ENCODE measurements around the gene DNMT3A. TPM values are rescaled to one million over a fixed set of nuclear protein-coding genes. Genes with fewer than 3 reads are reported as not detected.

The DNMT3A gene
- total and polyA plus RNA-seq, 2 donors (not counting 3 experiments of a cell fraction or from before 2014, with no cell fraction given), result 23.3 to 71.7 TPM

DNA sequence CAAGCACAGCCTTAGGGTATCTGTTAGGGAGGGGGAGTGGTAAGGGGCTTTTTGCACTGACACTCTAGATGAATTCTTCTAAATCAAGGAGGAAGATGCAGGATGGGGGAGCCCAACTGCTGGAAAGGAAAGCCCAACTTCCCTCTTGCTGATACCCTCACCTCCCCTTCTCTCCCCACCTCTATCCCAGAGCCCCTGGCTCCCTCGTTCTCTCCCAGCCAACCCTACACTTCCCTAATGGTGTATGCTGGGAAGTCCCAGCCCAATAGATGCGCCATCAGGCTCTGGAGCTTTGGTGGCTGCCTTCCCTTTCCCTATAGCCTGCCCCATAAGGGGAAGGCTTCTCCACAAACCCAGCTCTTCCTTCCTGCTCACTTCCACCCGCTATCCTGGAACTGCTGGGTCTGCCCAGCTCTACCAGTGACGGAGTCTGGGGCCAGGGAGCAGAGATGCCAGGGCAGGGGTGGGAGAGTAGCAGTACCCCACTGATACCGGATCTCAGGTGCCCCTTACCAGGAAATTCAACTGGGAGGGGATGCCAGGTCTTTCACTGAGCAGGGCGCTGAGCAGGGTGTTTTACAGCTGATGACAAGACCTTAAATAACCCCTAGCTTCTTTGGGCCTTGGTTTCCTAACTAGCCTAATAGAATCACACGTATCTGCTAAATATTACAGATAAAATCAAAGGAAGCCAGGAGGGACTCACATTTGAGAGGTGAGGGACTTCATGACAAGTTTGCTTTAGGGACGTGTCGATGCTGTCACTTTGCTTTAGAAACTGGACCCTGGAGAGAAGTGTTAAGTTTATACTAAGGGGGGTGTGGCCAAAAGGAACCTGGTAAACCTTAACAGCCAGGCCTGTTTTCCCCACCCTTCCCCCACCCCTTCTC is 82.6 kb downstream of the DNMT3A start:
- FAIRE-seq (no peak), DNase-seq (ENCODE audit: low read depth, low spot score) (no peak)
- H3K4me1 ChIP-seq (ENCODE audit: control insufficient read depth, extremely low read depth, insufficient read depth, low read length), result no peaks in the 10 kb centered on the region
- H2AFZ ChIP-seq (ENCODE audit: low read depth, low read length), result no peak overlapping the region
- no peaks in the 10 kb centered on the region for H3K27me3 ChIP-seq (ENCODE audit: control insufficient read depth in 2 of 2, insufficient read depth in 2 of 2, low read length in 2 of 2)
- TF ChIP-seq GATA2 (IDR thresholded peaks at IDR 0.05; ENCODE audit: insufficient read depth, insufficient read length, low read depth, low read length) (no peak), POLR2A (IDR thresholded peaks at IDR 0.05; ENCODE audit: low read depth, low read length) (no peak), MYC (IDR thresholded peaks at IDR 0.05; ENCODE audit: low read depth, low read length) (no peak), JUN (IDR thresholded peaks at IDR 0.05; ENCODE audit: borderline replicate concordance, insufficient read depth, insufficient read length, low read depth) (no peak)
- dilution Hi-C loops (cut with MboI; ENCODE audit: extremely low pct_ligation_motif_present, low sequenced_read_pairs) (no loop called here), intact Hi-C loops (cut with micrococcal nuclease) (no loop called here)
- ChIA-PET POLR2A (no interaction called here), CTCF (interaction anchor here (1.5 to 2.0 kb wide), 2 partner anchors 9 to 34 kb away, joined by 3 to 7 read pairs; no protein-coding TSS in a partner anchor)
- BruUV-seq (replicated peaks), result no TSS peak
- no peaks in the 10 kb centered on the region for H3K9me1 ChIP-seq (replicated peaks; ENCODE audit: control insufficient read depth, extremely low read depth, insufficient read depth, low read length)
- H3K4me2 ChIP-seq (ENCODE audit: insufficient read depth, low read length), result no peak overlapping the region
- no peak overlapping the region for H3K9ac ChIP-seq (replicated peaks; ENCODE audit: extremely low read depth, insufficient read depth, low read length)
- H3K27ac ChIP-seq (ENCODE audit: insufficient read depth, low read depth, low read length), result no peak overlapping the region
- no peaks in the 10 kb centered on the region for H4K20me1 ChIP-seq (replicated peaks; ENCODE audit: control insufficient read depth, extremely low read depth, insufficient read depth, low read length)
- H3K36me3 ChIP-seq (ENCODE audit: control insufficient read depth in 2 of 2, extremely low read depth in 1 of 2, insufficient read depth in 2 of 2, low read length in 2 of 2), result peaks cover 0 to 2% of the 10 kb centered on the region in 2 experiments
- H3K4me3 ChIP-seq (replicated peaks in 1 of 3; ENCODE audit: insufficient read depth in 1 of 3, low read depth in 1 of 3, low read length in 3 of 3), result no peak overlapping the region
- no peaks in the 10 kb centered on the region for H3K9me3 ChIP-seq (replicated peaks; ENCODE audit: control insufficient read depth, insufficient read depth, low read length)
- H3K79me2 ChIP-seq (ENCODE audit: control insufficient read depth, insufficient read depth, low read length), result no peaks in the 10 kb centered on the region

- no peak overlapping the region for H3K4me2 ChIP-seq (ENCODE audit: insufficient read depth, low read length)
- H3K4me1 ChIP-seq (ENCODE audit: control insufficient read depth, extremely low read depth, insufficient read depth, low read length), result peaks cover 1% of the 10 kb centered on the region
- BruUV-seq (replicated peaks), result no TSS peak
- no peak for TF ChIP-seq MYC (IDR thresholded peaks at IDR 0.05; ENCODE audit: low read depth, low read length)
- peak in 1 of 2 donors; percentile 21 for TF ChIP-seq CTCF (IDR thresholded peaks at IDR 0.05; ENCODE audit: extremely low read depth in 1 of 2, insufficient read depth in 1 of 2, low read depth in 1 of 2, low read length in 2 of 2)
- DNase-seq (ENCODE audit: low read depth, low spot score) (no peak), FAIRE-seq (no peak)
- H3K79me2 ChIP-seq (ENCODE audit: control insufficient read depth, insufficient read depth, low read length), result no peaks in the 10 kb centered on the region
- H3K9me1 ChIP-seq (replicated peaks; ENCODE audit: control insufficient read depth, extremely low read depth, insufficient read depth, low read length), result no peaks in the 10 kb centered on the region
- POLR2A ChIA-PET, result no interaction called here
- H3K9me3 ChIP-seq (replicated peaks; ENCODE audit: control insufficient read depth, insufficient read depth, low read length), result no peaks in the 10 kb centered on the region
- CTCF ChIA-PET, result interaction anchor here (1.3 to 2.0 kb wide), 2 partner anchors 10 to 30 kb away, joined by 5 to 7 read pairs; no protein-coding TSS in a partner anchor
- H4K20me1 ChIP-seq (replicated peaks; ENCODE audit: control insufficient read depth, extremely low read depth, insufficient read depth, low read length), result no peaks in the 10 kb centered on the region
- H3K27ac ChIP-seq (ENCODE audit: insufficient read depth, low read depth, low read length), result no peak overlapping the region
- H3K27me3 ChIP-seq (ENCODE audit: control insufficient read depth in 2 of 2, insufficient read depth in 2 of 2, low read length in 2 of 2), result no peaks in the 10 kb centered on the region
- H3K4me3 ChIP-seq (replicated peaks in 1 of 3; ENCODE audit: insufficient read depth in 1 of 3, low read depth in 1 of 3, low read length in 3 of 3), result no peak overlapping the region
- peaks cover 0 to 2% of the 10 kb centered on the region in 2 experiments for H3K36me3 ChIP-seq (ENCODE audit: control insufficient read depth in 2 of 2, extremely low read depth in 1 of 2, insufficient read depth in 2 of 2, low read length in 2 of 2)
- intact Hi-C loops (cut with micrococcal nuclease), result loop anchor here (1.0 kb wide), 1 partner anchor 37 kb away; no protein-coding TSS in a partner anchor
- dilution Hi-C loops (cut with MboI; ENCODE audit: extremely low pct_ligation_motif_present, low sequenced_read_pairs), result no loop called here
- H2AFZ ChIP-seq (ENCODE audit: low read depth, low read length), result no peak overlapping the region
- no peak overlapping the region for H3K9ac ChIP-seq (replicated peaks; ENCODE audit: extremely low read depth, insufficient read depth, low read length)
These were observed 83.5 kb downstream of the DNMT3A start for GRCh38 chr2:25257931-25258846.
